Chondrocyte (in vitro differentiated cells): Measurements from ENCODE around the gene PDGFA. TPM values are rescaled to one million over a fixed set of nuclear protein-coding genes. Genes with fewer than 3 reads are reported as not detected.

Experiments used
- DNase-seq: peaks from one replicate; pipeline ENCODE4 v3.0.0; 2021; ENCODE audit warnings: mixed read lengths, low spot score
- H3K27ac Mint-ChIP-seq: one replicate; pipeline ENCODE4 v1.8.0; 2021; ENCODE audit warnings: mild to moderate bottlenecking, moderate library complexity, mixed read lengths; ENCODE audit not compliant: unreplicated experiment
- H3K27me3 Mint-ChIP-seq: 2 replicates; pipeline ENCODE4 v1.8.0; 2021; ENCODE audit warnings: low read depth, mixed read lengths
- H3K36me3 Mint-ChIP-seq: 2 replicates; pipeline ENCODE4 v1.8.0; 2021; ENCODE audit warnings: low read depth, mixed read lengths
- H3K4me1 Mint-ChIP-seq: 2 replicates; pipeline ENCODE4 v1.8.0; 2021; ENCODE audit warnings: low read depth, mild to moderate bottlenecking, mixed read lengths
- H3K4me3 Mint-ChIP-seq: one replicate; pipeline ENCODE4 v1.8.0; 2021; ENCODE audit warnings: mild to moderate bottlenecking, moderate library complexity, mixed read lengths; ENCODE audit not compliant: unreplicated experiment
- H3K9me3 Mint-ChIP-seq: 2 replicates; pipeline ENCODE4 v1.8.0; 2021; ENCODE audit warnings: low read depth, mixed read lengths
- total RNA-seq: library from RNA; stranded (reverse); gene quantifications from 3 replicates; pipeline ENCODE4 v1.2.1, GENCODE V29; 2021
- TF ChIP-seq, protein P1 (sequence below): fragments of 200-600 bp; sonication (generic); IDR thresholded peaks from 2 replicates; pipeline ENCODE4 v1.5.0; 2021; ENCODE audit warnings: antibody characterized with exemption, mild to moderate bottlenecking, moderate library complexity

PDGFA gene
- total RNA-seq, 1 donor from 2014 or later, result 70.6 TPM

DNA sequence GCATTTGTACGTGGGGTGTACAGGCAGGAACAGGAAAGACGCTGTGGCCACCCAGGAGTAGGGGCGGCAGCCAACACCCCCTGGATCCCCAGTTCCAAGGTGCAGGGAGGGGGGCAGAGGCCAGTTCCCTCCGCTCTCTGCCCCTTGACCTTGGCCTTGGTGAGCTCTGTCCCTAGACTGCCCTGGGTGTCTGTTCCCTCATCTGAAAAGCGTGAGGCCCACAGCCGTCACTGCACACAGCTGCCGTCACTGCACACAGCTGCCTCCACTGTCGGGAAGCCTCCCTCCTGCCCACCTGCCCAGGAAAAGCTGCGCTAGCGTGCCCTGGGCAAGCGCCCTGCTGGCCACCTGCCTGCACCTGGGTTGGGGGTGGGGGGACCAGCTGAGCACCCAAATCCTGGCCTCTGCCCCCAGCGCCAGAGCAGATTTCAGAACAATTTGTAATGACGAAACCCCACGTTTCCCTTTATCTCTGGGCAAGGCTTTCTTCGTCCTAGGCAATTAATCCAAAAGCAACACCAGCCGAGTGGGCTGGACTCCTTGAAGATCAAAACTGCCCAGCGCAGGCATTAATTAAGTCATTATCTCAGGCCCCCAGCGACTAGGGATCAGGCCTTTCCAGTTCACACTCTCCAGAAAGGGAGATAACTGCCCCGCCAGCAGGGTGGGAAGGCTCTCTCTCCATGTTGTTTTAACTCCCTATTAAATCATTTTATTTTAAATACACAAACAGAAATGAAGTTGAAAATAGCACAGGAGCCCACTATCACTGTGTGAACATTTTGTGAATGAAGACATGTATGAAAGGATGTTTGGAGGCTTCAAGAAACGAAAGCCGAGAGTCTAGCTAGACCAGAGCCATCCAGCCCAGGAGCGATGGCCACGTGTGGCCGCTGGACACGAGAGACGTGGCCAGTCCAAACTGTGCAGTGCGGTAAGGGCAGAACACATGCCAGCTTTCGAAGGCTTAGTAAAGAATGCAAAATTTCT, 4.0 kb upstream of the PDGFA start:
- Mint-ChIP-seq H3K4me1 (peaks cover 16% of the 10 kb centered on the region), H3K36me3 (no peaks in the 10 kb centered on the region), H3K27ac (no peak overlapping the region), H3K9me3 (peaks cover 3% of the 10 kb centered on the region), H3K27me3 (no peaks in the 10 kb centered on the region), H3K4me3 (no peak overlapping the region)
- TF ChIP-seq, protein P1, sequence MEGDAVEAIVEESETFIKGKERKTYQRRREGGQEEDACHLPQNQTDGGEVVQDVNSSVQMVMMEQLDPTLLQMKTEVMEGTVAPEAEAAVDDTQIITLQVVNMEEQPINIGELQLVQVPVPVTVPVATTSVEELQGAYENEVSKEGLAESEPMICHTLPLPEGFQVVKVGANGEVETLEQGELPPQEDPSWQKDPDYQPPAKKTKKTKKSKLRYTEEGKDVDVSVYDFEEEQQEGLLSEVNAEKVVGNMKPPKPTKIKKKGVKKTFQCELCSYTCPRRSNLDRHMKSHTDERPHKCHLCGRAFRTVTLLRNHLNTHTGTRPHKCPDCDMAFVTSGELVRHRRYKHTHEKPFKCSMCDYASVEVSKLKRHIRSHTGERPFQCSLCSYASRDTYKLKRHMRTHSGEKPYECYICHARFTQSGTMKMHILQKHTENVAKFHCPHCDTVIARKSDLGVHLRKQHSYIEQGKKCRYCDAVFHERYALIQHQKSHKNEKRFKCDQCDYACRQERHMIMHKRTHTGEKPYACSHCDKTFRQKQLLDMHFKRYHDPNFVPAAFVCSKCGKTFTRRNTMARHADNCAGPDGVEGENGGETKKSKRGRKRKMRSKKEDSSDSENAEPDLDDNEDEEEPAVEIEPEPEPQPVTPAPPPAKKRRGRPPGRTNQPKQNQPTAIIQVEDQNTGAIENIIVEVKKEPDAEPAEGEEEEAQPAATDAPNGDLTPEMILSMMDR, result no peak
- DNase-seq, result no peak

DNA sequence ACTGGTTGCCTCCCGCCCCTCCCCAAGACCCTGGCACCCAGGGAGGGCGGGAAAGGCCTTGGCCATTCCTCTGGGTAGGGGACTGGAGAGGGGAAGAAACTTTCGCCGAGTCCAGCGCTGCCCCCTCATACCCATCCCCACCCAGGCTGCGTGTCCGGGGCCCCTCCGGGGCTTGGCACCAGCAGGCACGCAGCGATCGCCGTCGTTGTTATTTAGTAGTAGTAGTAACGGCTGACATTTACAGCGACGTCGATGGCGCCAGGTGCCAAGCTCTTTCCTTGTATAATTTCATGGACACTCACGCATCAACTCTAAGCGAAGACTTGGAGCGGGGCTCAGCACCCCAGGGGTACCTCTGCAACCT, 3.3 kb upstream of the PDGFA start:
- no peak overlapping the region for H3K27ac Mint-ChIP-seq
- no peaks in the 10 kb centered on the region for H3K36me3 Mint-ChIP-seq
- peaks cover 3% of the 10 kb centered on the region for H3K9me3 Mint-ChIP-seq
- peaks cover 16% of the 10 kb centered on the region for H3K4me1 Mint-ChIP-seq
- TF ChIP-seq, protein P1, result no peak
- H3K4me3 Mint-ChIP-seq, result no peak overlapping the region
- H3K27me3 Mint-ChIP-seq, result no peaks in the 10 kb centered on the region
- DNase-seq, result no peak

GRCh38 chr7:522071-522950, 2.7 kb upstream of the PDGFA start:
- H3K4me3 Mint-ChIP-seq, result peak overlapping the region; percentile 53
- H3K4me1 Mint-ChIP-seq, result peaks cover 19% of the 10 kb centered on the region
- H3K9me3 Mint-ChIP-seq, result peaks cover 3% of the 10 kb centered on the region
- no peak overlapping the region for H3K27ac Mint-ChIP-seq
- DNase-seq, result no peak
- H3K27me3 Mint-ChIP-seq, result no peaks in the 10 kb centered on the region
- H3K36me3 Mint-ChIP-seq, result no peaks in the 10 kb centered on the region
- TF ChIP-seq, protein P1, result peak; percentile 52

DNA sequence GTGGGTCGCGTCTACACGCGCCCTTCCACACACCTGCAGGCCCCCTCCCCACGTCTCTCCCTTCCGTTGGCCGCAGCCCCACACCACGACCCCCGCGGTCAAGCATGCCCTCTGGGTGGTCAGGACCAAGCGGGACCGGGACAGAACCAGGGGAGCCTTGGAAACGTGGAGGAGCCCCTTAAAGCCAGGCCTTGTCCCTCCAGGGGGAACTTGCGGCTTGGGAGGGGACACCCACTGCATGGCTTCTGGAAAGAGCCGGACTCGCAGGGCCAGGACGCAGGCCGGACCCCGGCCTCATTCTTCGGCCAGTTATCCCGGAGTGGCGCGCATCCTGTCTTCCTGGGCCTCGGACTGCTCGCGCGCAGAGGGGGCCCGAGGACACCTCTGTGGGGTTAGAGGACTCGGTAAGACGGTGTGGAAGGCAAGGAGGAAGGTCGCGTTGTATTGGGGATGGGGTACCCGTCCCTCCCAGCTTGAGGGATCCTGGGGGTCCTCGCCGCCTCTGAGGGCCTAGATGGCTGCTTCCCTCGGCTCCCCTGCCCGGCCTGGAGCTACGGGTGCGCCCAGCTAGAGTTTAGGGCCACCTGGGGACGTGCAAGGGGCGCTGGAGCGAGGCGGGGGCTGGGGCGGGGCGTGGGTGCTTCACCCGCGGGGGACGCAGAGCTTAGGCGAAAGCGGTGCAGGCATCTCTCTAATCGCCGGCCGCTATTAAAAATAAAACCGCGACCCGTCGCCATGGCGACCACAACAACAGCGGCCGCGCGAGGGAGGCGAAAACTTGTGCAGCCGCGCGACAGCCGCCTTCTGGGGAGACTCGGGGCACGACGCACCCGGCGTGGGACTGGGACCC, 1.8 kb upstream of the PDGFA start:
- Mint-ChIP-seq H3K27ac (peak overlapping the region; percentile 22), H3K9me3 (peaks cover 3% of the 10 kb centered on the region), H3K4me1 (peaks cover 19% of the 10 kb centered on the region), H3K36me3 (no peaks in the 10 kb centered on the region), H3K27me3 (no peaks in the 10 kb centered on the region), H3K4me3 (peak overlapping the region; percentile 53)
- TF ChIP-seq, protein P1, result no peak
- no peak for DNase-seq
